Measurements from ENCODE around the gene ANKS1B. TPM values are rescaled to one million over a fixed set of nuclear protein-coding genes. Genes with fewer than 3 reads are reported as not detected.

Gene ANKS1B
- total and polyA plus RNA-seq, 4 donors: 0.03 to 3.4 (median 0.53) TPM

- 74% methylated on average over 2 of the region's 2 CpGs for WGBS
These were observed 814.7 kb downstream of the ANKS1B start for GRCh38 chr12:99170037-99170436.

More at GRCh38 chr12:99170037-99170436, 814.7 kb downstream of the ANKS1B start:
- DNase-seq (ENCODE audit: low spot score): no peak
- H3K4me1 ChIP-seq (ENCODE audit: control insufficient read depth in 4 of 4, insufficient read depth in 4 of 4, low read length in 3 of 4): no peaks in the 10 kb centered on the region
- no peak overlapping the region for H3K4me3 ChIP-seq (ENCODE audit: low read depth in 1 of 3, low read length in 3 of 3)
- peaks cover 0 to 3% (median 0%) of the 10 kb centered on the region in 4 donors for H3K27me3 ChIP-seq (ENCODE audit: control insufficient read depth in 4 of 4, insufficient read depth in 4 of 4, low read length in 3 of 4)
- no peaks in the 10 kb centered on the region for H3K9me3 ChIP-seq (ENCODE audit: control insufficient read depth in 4 of 4, low read length in 3 of 4)
- H3K27ac ChIP-seq (ENCODE audit: low read depth in 1 of 2, low read length in 2 of 2): no peak overlapping the region
- no peaks in the 10 kb centered on the region for H3K36me3 ChIP-seq (ENCODE audit: control insufficient read depth in 4 of 4, insufficient read depth in 3 of 4, low read depth in 1 of 4, low read length in 3 of 4)
- H3K9ac ChIP-seq (ENCODE audit: low read depth in 1 of 2, low read length in 2 of 2): no peak overlapping the region
- no peak for TF ChIP-seq EGR1 (IDR thresholded peaks at IDR 0.05; ENCODE audit: low read depth in 2 of 2)
- no peak for TF ChIP-seq HNF4A (conservative IDR thresholded peaks at IDR 0.05)
- TF ChIP-seq TAF1 (conservative IDR thresholded peaks at IDR 0.05): no peak
- TF ChIP-seq HNF4G (IDR thresholded peaks at IDR 0.05): no peak
- no peak for TF ChIP-seq JUND (IDR thresholded peaks at IDR 0.05)
- TF ChIP-seq RAD21 (IDR thresholded peaks at IDR 0.05): no peak
- no peak for TF ChIP-seq CTCF (IDR thresholded peaks at IDR 0.05; ENCODE audit: low read depth, low read length, missing input control)
- no peak for TF ChIP-seq ZBTB33 (IDR thresholded peaks at IDR 0.05)
- TF ChIP-seq GABPA (IDR thresholded peaks at IDR 0.05 in 1 of 2, conservative IDR thresholded peaks at IDR 0.05 in 1 of 2): no peak
- TF ChIP-seq, protein P1, sequence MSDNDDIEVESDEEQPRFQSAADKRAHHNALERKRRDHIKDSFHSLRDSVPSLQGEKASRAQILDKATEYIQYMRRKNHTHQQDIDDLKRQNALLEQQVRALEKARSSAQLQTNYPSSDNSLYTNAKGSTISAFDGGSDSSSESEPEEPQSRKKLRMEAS (IDR thresholded peaks at IDR 0.05): no peak
- no peak for TF ChIP-seq SP1 (IDR thresholded peaks at IDR 0.05)
- TF ChIP-seq RXRA (IDR thresholded peaks at IDR 0.05): no peak
- no peak for TF ChIP-seq YY1 (IDR thresholded peaks at IDR 0.05)
- TF ChIP-seq, protein P2, sequence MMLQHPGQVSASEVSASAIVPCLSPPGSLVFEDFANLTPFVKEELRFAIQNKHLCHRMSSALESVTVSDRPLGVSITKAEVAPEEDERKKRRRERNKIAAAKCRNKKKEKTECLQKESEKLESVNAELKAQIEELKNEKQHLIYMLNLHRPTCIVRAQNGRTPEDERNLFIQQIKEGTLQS (IDR thresholded peaks at IDR 0.05): no peak
- TF ChIP-seq, protein P3, sequence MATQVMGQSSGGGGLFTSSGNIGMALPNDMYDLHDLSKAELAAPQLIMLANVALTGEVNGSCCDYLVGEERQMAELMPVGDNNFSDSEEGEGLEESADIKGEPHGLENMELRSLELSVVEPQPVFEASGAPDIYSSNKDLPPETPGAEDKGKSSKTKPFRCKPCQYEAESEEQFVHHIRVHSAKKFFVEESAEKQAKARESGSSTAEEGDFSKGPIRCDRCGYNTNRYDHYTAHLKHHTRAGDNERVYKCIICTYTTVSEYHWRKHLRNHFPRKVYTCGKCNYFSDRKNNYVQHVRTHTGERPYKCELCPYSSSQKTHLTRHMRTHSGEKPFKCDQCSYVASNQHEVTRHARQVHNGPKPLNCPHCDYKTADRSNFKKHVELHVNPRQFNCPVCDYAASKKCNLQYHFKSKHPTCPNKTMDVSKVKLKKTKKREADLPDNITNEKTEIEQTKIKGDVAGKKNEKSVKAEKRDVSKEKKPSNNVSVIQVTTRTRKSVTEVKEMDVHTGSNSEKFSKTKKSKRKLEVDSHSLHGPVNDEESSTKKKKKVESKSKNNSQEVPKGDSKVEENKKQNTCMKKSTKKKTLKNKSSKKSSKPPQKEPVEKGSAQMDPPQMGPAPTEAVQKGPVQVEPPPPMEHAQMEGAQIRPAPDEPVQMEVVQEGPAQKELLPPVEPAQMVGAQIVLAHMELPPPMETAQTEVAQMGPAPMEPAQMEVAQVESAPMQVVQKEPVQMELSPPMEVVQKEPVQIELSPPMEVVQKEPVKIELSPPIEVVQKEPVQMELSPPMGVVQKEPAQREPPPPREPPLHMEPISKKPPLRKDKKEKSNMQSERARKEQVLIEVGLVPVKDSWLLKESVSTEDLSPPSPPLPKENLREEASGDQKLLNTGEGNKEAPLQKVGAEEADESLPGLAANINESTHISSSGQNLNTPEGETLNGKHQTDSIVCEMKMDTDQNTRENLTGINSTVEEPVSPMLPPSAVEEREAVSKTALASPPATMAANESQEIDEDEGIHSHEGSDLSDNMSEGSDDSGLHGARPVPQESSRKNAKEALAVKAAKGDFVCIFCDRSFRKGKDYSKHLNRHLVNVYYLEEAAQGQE (IDR thresholded peaks at IDR 0.05): no peak
- TF ChIP-seq NR2F2 (IDR thresholded peaks at IDR 0.05): no peak
- TF ChIP-seq FOXA1 (IDR thresholded peaks at IDR 0.05): no peak
